Epidermal melanocyte (primary cell): ENCODE results near the gene FKBP8.
A peak's percentile ranks its signal among the peaks of the same experiment; 100 is the strongest.

ENCODE experiments used
- DNase-seq: peaks from one replicate; pipeline ENCODE4 v3.0.0; 2011; ENCODE audit warnings: low spot score; ENCODE audit not compliant: insufficient read length

Gene FKBP8

DNA sequence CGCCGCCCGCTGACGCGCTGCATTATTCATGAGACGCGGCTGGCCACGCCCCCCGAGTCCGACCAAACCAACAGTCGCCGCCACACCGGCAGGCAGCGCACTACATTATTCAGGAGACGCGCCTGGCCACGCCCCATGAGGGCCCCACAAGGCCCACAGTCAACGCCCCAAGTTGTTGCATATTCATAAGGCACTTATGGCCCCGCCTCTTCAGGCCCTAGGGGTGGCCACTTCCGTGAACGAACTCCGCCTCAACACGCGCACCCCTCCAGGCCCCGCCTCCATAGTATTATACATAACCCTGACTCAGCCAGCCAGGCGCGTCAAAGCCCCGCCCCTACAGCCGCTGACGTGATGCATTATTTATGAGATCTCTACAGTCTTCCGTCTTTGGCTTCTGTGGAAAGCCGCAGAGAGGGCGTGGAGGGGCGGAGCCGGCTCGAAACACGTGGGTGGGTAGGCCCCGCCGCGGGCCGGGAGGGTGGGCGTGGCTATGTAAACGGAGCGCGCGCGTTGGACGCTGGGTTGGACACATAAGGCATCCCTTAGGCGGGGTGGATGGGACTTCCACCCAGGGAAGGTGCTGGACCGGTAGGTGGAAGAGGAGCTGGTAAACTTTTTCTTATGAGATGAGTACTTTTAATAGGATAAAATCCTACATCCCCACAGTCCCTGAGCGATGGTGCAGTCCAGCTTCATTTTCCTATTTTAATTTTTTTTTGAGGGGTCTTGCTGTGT, 21.1 kb downstream of the FKBP8 start:
- peak; percentile 98 for DNase-seq

DNA sequence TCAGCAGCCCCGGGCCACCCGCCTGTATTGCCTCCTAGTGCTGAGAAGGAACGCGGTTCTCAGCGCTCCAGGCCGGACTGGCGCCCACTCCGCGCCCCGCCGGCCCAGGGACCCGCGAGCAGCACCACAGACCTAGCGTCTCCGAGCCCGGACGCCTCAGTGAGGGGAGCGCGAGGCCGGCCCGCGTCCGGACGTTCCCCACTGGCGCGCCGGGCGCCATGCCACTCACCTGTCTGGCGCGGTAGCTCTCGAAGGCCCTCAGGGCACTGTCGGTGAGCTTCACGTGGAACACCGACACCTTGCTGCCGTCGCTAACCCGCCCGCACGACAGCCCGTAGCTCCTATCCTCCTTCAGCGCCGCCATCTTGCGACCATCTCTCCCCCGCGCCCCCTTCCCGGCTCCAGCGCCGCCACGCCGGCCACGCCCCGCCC, 21.7 kb downstream of the FKBP8 start, which contains the start of gene ELL:
Gene ELL (minus strand): TSS at position 379 of the 432 bp plus-strand sequence. CDS start 15 bp downstream, at position 364.
- DNase-seq = no peak

DNA sequence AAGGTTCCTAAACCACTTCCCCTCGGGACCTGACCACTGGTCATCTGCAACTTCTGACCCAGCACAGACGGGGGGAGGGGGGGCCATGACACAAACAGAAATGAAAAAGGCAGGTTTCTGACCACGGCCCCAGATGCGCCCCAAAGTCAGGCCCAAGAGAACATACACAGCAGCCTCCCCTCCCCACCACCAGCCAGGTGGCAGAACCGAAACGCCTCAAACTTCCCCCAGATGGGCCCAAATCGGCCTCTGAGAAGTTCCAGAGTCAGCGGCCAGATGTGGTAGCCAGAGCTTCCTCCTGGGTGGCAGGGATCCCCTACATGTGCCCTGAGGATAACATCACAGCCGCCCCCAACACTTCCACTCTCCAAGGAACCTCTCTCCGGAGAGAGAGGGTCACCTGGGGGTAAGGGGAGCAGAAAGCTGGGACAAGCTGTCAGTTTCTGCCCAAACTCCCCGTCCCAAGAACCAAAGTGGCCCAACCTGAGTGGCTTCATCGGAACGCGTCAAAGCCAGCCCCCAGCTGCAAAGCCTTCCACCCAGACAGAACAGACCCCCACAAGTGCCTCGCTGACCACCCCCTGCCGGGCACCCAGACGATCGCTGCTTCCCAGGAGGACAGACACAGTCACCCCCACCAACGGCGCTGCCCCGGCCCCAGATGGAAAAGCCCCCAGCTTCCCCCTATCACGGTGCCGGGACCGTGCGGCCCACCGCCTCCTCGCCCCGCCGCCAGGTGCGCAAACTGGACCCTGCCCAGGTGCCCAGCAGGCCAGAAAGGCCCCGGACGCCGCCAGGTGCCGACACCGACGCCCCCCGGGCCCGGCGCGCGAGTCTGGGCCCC, 22.3 kb downstream of the FKBP8 start:
- DNase-seq = no peak

DNA sequence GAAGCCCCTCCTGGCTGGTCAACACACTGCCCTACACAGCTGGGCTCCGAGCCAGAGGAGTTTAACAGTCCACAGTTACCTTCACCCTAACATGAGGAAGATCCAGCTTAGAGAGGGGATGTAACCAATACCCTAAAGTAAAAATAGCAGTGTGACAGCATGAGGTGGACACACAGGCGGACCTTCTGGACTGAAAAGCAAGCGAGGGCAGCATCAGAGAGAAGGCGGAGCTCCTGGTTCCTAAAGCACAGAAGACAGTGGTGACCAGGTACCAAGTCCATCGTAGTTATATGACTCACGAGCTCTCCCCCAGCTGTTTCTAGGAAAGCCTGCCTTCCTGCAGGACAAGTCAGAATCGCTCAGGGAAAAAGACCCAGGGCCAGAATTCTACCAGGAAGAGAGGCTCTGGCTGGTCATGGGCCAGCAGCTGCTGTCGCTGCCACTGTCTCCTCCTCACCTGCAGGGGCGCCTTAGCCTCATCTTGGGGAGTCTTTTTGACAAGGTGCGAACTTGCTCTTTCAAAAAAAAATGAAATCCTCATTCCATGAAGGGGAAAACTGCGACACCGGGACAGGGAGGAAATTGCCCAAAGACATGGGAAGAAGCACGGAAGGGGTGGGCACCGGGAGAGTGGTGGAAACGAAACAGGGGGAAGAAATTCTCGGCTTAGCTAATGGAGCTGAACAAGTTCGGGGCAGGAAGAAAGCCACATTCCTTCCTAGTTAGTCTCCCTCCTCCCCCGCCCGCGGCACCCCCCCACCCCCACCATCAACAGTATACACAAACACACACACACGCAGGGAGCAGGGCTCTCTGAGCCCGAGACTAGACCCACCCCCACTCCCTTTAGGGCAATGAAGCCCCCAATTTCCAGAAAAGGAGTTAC, 23.2 kb downstream of the FKBP8 start:
- no peak for DNase-seq

DNA sequence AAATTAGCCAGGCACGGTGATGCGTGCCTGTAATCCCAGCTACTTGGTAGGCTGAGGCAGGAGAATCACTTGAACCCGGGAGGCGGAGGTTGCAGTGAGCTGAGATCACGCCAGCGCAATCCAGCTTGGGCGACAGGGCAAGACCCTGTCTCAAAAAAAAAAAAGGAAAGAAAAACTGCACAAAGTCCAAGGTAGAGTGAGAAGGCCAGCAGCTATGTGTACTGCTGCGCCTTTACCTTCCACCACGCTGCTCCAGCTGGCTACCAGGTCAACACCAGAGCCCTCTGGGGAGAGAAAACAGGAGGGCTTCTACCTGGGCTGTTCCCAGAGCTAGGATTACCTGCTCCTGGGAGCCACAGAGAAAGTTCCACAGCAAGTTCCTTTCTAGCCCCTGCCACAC, 24.7 kb downstream of the FKBP8 start:
- DNase-seq = no peak

DNA sequence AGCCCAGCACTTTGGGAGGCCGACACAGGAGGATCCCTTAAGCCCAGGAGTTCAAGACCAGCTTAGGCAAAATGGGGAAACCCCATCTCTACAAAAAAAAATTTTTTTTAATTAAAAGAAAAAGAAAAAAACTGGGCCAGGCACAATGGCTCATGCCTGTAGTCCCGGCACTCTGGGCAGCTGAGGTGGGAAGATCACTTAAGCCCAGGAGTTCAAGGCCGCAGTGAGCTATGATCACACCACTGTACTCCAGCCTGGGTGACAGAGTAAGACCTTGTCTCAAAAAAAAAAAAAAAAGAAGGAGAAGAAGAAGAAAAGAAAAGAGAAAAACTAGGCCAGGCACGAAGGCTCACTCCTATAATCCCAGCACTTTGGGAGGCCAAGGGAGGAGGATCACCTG, 25.8 kb downstream of the FKBP8 start:
- no peak for DNase-seq

DNA sequence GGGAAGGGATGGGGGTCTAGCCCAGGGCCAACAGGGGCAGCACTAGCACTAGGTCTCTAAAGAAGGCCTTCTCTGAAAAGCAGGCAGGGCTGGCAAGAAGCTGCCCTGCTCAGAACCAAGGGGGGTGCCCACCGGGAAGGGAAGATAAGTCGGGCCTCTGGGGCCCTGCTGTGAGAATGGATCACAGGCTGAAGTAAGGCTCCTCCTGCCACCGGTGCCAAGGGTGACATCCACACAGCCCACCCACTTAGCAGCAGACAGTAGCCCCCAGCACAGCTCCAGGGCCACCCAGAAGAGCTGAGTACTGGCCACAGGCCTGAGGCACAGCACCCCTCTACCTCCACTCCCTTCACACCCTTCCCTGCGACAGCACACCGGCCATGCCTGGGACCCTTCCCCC, 27.4 kb downstream of the FKBP8 start:
- no peak for DNase-seq

DNA sequence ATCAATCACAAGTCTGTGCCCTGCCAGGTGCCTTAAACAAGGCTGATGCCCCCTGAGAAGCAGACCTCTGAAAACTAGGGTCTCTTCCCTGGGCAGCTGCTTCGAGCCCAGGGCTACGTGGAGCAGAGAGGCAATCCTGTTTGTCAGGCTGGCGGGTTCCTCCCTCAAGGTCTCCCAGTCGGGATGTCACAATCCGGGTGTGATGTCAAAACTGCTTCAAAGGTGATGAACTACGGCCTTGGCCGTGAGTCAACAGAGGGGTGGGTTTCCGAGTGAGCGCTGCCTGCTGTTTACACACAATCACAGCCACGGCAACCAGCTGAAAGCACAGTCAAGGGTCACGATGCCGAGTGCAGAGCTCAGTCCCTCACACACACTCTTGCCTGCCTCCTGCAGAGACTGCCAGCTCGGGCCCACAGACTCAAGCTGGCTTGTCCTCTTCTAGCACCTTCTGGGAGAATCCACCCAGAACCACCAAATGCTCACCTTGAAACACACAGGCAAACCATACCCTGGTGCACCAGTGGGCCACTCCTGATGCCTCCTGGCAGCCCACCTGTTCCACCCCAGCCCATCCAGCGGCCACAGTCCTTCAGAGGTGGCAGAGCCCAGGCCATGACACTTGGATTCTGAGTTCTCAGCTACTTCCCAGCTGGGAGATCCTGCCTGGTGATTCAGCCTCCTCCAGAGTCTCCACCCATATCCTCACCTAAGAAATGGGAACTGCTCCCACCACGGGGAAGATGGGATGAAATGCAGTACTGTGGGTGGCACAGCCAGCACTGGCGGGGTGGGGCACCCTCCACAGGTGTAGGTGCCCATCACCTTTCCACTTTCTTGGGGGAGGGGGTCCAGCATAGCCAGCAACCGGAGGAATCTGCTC, 28.3 kb downstream of the FKBP8 start:
- no peak for DNase-seq

DNA sequence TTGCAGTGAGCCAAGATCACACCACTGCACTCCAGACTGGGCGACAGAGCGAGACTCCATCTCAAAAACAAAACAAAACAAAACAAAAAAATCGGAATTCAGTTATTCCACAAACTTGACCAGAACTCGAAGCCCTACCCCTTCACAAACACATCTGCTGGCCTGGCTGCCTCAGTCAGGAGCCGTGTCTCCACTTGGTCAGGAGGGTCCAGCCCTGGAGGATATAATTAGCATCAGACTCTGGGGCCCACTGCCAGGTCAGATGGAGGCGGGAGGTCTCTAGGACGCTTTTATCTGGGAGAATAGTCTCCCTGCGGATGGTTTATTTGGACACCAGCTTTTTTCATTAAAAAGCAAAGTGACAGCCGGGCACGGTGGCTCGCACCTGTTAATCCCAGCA, 29.5 kb downstream of the FKBP8 start:
- no peak for DNase-seq

DNA sequence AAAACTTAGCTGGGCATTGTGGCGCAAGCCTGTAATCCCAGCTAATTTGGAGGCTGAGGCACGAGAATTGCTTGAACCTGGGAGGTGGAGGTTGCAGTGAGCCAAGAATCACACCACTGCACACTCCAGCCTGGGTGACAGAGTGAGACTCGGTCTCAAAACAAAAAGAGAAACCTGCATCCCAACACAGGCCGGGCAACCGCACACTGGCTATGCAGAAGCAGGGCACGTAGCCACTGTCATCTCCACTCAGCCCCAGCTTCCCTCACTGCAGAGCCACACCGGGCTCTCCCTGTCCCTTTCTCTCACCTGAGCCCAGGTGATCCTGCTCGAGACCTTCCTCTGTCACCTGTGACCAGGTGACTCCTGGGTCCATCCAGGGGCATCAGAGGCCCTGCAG, 33.2 kb downstream of the FKBP8 start:
- DNase-seq = no peak

DNA sequence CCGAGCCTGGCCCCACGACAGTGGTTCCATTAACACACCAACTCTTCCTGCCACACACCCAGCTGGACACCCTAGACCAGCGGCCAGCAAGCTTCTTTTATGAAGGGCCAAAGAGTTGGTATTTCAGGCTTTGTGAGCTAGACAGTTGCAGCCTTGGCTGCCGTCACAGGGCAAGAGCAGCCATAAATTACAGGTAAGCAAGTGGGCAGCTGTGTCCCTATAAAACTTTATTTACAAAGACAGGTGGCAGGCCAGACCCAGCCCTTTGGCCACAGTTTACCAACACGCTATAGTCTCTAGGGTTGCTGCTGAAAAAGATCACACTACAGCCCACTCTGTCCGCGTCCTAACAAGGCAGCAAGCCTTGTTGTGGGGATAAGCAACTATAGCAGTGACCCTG, 34.8 kb downstream of the FKBP8 start:
- no peak for DNase-seq

DNA sequence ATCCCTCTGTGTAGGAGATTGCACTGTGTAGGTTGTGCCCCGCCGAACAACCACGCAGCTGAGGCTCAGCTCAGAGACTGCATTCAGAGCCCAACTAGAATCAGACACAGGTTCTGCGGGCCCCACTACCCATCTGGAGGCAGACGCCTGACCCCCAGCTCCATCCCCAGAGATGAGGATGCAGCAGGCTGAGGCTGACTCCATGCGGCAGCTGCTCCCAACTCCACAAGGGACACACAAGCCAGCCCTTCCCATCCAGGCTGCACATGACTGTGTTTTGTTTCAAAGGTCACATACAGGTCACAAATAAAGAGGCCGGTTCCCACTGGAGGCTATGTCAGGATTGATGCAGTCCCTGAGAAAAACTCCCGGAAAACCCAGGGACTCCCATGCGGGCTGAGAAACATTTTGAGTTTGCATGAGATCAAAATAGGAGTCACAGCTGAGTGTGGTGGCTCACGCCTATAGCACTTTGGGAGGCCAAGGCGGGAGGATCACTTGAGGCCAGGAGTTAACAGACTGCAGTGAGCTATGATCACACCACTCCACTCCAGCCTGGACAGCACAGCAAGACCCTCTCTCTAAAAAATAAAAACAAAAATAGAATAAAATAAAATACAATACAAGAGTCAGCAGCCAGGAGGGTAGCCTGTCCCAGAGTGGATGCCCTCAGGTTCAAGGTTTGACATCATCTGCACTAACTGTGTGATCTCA, 35.5 kb downstream of the FKBP8 start:
- no peak for DNase-seq

DNA sequence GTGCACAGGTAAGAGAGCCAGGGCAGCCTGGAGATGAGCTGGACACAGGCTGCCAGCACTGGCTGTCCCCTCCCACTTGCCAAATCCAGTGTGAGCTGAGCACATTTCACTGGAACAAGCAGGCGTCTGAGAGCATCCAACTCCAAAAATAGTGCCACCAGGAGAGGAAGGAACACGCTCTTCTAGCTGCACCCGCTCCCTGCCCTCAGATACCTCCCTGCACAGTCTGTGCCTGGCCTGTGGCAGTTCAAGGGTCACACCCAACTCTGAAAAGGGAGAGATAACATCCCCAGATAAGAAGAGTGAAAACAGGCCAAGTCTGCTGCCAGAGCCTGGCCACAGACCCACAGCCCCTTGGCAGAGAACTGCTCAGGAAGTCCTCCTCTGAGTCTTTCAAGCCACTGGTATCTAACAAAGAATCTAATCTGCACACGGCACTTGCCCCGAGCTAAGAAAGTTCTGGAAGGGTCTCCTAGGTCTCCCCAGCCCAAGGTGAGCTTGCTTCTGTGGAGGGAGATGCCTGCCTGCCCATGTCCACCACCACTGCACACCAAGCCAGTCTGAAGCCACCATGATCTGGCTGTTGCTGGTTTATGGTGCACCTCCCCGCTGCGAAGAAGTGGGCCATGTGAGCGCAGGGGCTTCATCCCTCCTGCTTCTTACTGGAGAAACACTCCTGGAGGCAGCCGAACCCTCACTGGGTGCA, 36.2 kb downstream of the FKBP8 start:
- DNase-seq = no peak

DNA sequence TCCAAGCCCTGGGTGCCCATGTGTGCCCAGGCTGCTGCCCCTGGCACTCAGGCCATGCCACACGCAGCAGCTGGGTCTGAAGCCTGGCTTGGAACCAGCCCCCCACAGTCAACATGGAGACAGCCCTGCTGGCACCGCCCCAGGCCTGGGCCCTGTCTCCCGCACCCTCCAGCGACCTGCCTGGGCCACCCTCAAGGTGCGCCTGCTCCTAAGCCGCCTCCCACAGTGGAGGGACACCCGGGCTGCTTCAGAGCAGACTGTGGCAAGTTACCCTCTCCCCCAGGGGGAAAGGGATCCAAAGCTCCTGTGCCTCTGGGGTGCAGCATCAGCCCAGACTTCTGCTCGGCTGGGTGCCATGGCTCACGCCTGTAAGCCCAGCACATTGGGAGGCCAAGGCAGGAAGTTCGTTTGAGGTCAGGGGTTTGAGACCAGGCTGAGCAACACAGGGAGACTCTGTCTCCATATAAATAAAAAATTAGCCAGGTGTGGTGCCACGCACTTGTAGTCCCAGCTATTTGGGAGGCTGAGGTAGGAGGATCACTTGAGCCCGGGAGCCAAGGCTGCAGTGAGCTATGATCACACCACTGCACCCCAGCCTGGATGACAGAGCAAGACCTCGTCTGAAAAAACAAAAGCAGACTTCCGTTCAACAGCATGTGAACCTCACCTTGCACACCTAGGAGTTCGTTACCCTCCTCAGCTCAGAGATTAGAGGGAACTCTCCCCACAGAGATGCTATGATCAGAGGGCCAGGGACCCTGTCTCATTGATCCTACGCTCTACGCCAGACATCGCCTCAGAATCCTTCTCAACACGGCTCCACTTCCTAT, 37.1 kb downstream of the FKBP8 start:
- DNase-seq = no peak

DNA sequence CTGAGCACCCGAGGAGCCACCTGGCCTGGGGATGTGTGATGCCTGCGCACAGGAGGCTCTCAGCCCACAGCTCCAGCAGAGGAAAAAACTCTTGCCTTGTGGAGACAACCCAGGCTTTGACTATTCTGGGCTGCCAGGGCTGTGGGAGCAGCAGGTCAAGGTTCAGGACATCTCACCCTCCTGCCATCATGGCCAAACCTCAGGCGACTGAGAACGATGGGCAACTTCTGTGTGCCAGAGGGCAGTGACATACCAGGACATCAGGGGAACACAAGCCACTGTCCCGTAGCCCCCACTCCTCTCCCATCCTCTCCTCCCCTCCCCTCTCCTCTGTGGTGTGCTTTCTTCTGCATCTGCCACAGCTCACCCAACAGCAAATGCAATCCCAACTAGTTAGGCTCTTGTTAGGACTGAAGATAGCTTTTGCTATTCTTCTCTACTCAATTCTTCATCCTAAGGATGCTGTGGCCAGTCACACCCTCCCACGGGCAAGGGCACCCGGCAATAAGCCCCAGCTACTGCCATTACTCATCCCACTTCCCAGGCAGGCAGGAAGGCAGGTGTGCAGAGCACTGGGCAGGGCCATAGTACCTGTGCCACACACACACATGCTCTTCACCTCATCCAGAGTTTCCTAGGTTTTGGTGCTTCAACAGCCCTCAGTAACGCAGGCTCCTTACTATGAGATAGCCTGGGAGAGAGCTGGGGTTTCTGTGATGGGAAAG, 38.3 kb downstream of the FKBP8 start:
- DNase-seq = no peak

DNA sequence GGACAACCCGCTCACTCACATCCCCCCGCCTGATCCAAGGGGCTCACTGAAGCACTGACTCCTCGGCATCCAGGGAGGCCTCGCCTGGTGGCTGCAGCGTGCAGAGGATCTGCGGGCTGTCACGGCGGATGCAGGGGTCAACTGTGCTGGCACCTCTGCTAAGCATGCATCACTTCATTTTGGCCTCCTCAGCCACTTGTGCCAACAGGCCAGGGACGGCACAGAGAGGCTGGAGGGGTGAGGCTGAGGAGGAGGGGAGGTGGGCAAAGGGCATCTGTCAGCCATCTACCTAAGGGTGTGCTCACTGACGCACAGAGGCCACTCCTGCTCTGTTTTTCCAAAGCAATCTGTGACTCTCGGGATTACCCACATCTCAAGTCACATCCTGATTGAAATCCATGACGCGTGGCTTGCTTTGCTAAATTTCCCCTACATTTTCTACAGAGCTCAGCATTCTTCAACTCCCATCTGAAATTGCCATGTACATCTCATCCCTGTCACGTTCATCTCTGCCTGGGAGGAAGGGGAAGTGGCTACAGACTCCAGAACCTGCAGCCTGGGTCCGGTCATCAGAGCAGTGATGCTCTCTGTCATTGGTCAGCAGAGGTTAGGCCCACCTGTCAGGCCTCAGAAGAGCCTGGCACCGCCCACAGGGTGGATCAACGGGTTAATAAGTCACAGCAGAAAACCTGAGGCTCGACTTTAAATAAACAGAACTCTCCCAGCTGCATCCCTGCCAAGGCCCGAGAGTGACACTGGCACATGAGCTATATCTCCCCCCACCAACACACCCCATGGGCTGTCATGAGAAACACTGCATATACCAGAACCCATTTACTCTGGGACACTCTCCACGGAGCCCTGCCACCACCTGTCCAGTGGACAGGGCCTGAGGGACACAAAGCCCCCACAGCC, 39.1 kb downstream of the FKBP8 start:
- DNase-seq = no peak
